Right lobe of liver (tissue), 6 donors: Measurements from ENCODE around the gene DLG2. TPM values are rescaled to one million over a fixed set of nuclear protein-coding genes. Genes with fewer than 3 reads are reported as not detected.

Experiments
- ATAC-seq, 4 donors: fragments of 200-7000 bp; cut with Tn5 transposase; one replicate each; pipeline ENCODE4 v1.9.1; 2020; ENCODE audit warnings: mild to moderate bottlenecking in 4 of 4, moderate library complexity in 4 of 4
- DNase-seq, 3 donors: peaks; one replicate each; pipeline ENCODE4 v3.0.0-alpha.2; 2020
- H3K27ac ChIP-seq, 3 donors: fragments of 200-600 bp; one replicate each; pipeline ENCODE4 v1.8.0; 2022
- H3K27me3 ChIP-seq, 2 donors: fragments of 200-600 bp; one replicate each; pipeline ENCODE4 v1.8.0; 2022
- H3K36me3 ChIP-seq, 4 donors: fragments of 200-600 bp; sonication (generic) in 1 of 4; one replicate each; pipeline versions ENCODE4 v1.5.1 to v1.8.0; 2017 to 2022; ENCODE audit warnings: control low read depth in 1 of 4
- H3K4me1 ChIP-seq, 4 donors: fragments of 200-600 bp; sonication (generic) in 1 of 4; one replicate each; pipeline versions ENCODE4 v1.5.1 to v1.8.0; 2017 to 2022; ENCODE audit warnings: control low read depth in 1 of 4
- H3K4me3 ChIP-seq, 3 donors: fragments of 200-600 bp; one replicate each; pipeline ENCODE4 v1.8.0; 2022
- H3K9me3 ChIP-seq, 4 donors: fragments of 200-600 bp; sonication (generic) in 1 of 4; one replicate each; pipeline versions ENCODE4 v1.5.1 to v1.8.0; 2017 to 2022; ENCODE audit warnings: control low read depth in 1 of 4
- CTCF ChIP-seq, 4 donors: fragments of 200-600 bp in 3 of 4; fragments of 450-650 bp in 1 of 4; IDR thresholded peaks; one replicate each; pipeline versions ENCODE4 v1.5.1 to v1.8.0; 2016 to 2022; ENCODE audit warnings: antibody characterized with exemption in 4 of 4, mild to moderate bottlenecking in 2 of 4
- POLR2A ChIP-seq: fragments of 450-650 bp; IDR thresholded peaks from one replicate; pipeline ENCODE4 v1.6.1; 2017; ENCODE audit warnings: antibody characterized with exemption, mild to moderate bottlenecking
- WGBS: methylation state at CpG from one replicate; pipeline ENCODE4 v1.1.6; 2018; ENCODE audit warnings: low coverage, low lambda C conversion rate; ENCODE audit not compliant: insufficient coverage; ENCODE audit errors: missing lambda C conversion rate; 5-methylcytosine and 5-hydroxymethylcytosine counted together
- intact Hi-C, 2 donors: fragments of 100-400 bp; cut with DNase I; formaldehyde crosslinking; loops; one replicate each; pipeline versions ENCODE4 v1.11.2 to v1.14.1; 2022
- total RNA-seq, 6 experiments: library from RNA; depleted of rRNA in 2 of 6; stranded (reverse); fragments of >200 nt in 2 of 6; fragmentation: NEBNext Ultra II Directional in 3 of 6; extraction: Animal tissue kit (Norgen Biotek cat#: 25700) in 3 of 6; gene quantifications; one replicate each; pipeline versions ENCODE4 v1.1.0 to v1.2.4, GENCODE V29; 2016 to 2023
- donor health status: DM: no; HTN: yes; CAD: no.
- donor health status: DM: no; HTN: no; CAD: no.
- donor health status: DM: no; HTN: no; CAD: no.
- donor health status: DM: no; HTN: yes; CAD: no.
- donor health status: DM: no; HTN: yes; CAD: no.

Gene DLG2
- total RNA-seq, 6 experiments from 2014 or later, result 1.2 to 6.4 (median 2.5) TPM

- H3K27me3 ChIP-seq, result no peaks in the 10 kb centered on the region
- H3K36me3 ChIP-seq, result no peaks in the 10 kb centered on the region
- no peaks in the 10 kb centered on the region for H3K4me1 ChIP-seq
- DNase-seq (no peak), ATAC-seq (no peak)
- intact Hi-C loops, result no loop called here
- 67% methylated on average over 7 of the region's 7 CpGs for WGBS
- H3K4me3 ChIP-seq, result no peak overlapping the region
- no peaks in the 10 kb centered on the region for H3K9me3 ChIP-seq
- H3K27ac ChIP-seq, result no peak overlapping the region
- no peak for TF ChIP-seq CTCF (IDR thresholded peaks at IDR 0.05)
- no peak for TF ChIP-seq POLR2A
Measured at GRCh38 chr11:83641511-83641910, 1985.6 kb downstream of the DLG2 start.

DNA sequence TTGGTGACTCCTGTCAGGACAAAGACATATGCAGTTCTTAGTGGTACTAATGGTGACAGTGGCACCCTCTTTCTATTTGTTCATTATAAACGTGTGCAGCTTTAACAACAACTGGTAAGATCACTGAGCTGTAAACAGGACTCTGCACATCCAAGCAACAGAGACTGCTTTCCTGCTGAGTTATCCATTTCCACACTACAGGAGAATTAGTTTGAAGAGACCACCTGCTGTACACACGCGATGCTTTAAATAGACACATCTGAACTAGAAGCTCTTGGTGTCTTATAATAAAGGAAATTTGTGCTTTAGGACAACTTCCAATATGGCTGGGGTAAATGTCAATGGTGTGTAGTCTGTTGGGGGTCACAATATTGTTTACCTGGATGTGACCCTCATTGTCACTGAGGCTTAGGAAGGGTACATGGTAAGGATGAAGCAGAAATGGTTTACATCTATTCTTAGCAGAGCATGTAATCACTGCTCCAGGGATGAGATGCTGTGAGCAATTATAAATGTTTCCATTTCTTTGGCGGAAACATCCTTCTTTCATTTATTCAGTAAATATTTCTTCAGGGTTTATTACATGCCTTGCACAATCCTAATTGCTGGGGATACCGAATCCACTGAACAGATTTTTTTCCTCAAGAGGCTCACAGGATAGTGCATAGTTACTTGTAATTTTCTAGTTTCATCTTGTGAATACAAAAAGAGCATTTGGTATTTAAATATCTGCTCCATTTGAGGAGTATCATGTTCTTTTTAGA is 1987.0 kb downstream of the DLG2 start:
- Histone ChIP-seq H3K36me3 (no peaks in the 10 kb centered on the region), H3K27ac (no peak overlapping the region), H3K4me1 (no peaks in the 10 kb centered on the region), H3K27me3 (no peaks in the 10 kb centered on the region), H3K4me3 (no peak overlapping the region), H3K9me3 (no peaks in the 10 kb centered on the region)
- ATAC-seq, result no peak
- intact Hi-C loops, result no loop called here
- TF ChIP-seq CTCF (IDR thresholded peaks at IDR 0.05) (no peak), POLR2A (no peak)
- 72% methylated on average over 4 of the region's 5 CpGs for WGBS
- no peak for DNase-seq

- no peak for DNase-seq
- Histone ChIP-seq H3K9me3 (no peaks in the 10 kb centered on the region), H3K4me1 (no peaks in the 10 kb centered on the region), H3K36me3 (no peaks in the 10 kb centered on the region), H3K27me3 (no peaks in the 10 kb centered on the region), H3K27ac (no peak overlapping the region), H3K4me3 (no peak overlapping the region)
- no peak for ATAC-seq
- intact Hi-C loops, result no loop called here
- 91% methylated on average over 3 of the region's 3 CpGs for WGBS
- no peak for TF ChIP-seq CTCF (IDR thresholded peaks at IDR 0.05)
Measured at GRCh38 chr11:83635166-83635565, 1992.0 kb downstream of the DLG2 start.

DNA sequence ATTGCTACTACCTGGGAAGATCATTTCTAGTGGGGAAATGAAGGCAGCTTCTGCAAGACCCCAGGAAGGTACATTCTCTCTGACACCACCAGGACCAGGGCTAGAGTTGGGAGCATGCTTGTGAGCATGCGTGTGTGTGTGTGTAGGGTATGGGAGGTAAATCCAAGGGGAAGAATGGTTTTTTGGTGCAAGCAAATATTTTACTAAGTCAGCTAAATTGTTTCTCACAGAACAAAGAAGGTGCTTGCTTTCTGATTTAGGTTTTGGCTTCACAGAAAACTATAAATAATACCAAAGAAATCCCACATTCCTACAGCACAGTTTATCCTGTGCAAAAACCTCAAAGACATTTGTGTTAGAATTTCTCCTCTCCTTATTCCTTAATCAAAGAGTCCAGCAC is 1996.9 kb downstream of the DLG2 start:
- Histone ChIP-seq H3K27me3 (no peaks in the 10 kb centered on the region), H3K4me1 (no peaks in the 10 kb centered on the region), H3K27ac (no peak overlapping the region), H3K36me3 (no peaks in the 10 kb centered on the region), H3K9me3 (no peaks in the 10 kb centered on the region), H3K4me3 (no peak overlapping the region)
- intact Hi-C loops, result no loop called here
- TF ChIP-seq POLR2A, result no peak
- TF ChIP-seq CTCF (IDR thresholded peaks at IDR 0.05), result no peak
- DNase-seq, result no peak
- no peak for ATAC-seq
- WGBS, result 80% methylated on average over 1 of the region's 1 CpG
